Stimulated activated CD4-positive, alpha-beta T cell treated with anti-CD3 and anti-CD28 coated beads, Interleukin-1b, Interleukin-23, amount 100 ng/mL, for 4 hours (primary cell): ENCODE results near the gene CCSER2.

Experiments
- DNase-seq, 2 donors: peaks; one replicate each; pipeline ENCODE4 v3.0.0-alpha.2; 2020; ENCODE audit warnings: low read depth in 2 of 2

Gene CCSER2

DNA sequence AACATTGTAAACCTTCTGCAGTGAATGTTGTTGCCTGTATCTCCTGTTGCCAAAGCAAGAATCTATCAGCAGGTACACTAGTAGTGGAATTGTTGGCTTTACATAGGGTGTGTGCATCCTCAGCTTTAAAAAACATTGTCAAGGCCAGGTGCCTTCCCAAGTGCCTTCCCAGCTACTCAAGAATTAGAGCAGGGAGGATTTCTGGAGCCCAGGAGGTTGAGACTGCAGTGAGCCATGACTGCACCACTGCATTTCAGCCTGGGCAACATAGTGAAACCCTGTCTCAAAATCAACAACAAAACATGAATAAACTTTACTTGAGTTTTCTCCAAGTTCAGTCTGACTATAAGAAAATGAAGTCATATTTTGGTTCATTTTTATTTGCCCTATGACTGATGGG, 217.3 kb downstream of the CCSER2 start:
- DNase-seq = no peak

DNA sequence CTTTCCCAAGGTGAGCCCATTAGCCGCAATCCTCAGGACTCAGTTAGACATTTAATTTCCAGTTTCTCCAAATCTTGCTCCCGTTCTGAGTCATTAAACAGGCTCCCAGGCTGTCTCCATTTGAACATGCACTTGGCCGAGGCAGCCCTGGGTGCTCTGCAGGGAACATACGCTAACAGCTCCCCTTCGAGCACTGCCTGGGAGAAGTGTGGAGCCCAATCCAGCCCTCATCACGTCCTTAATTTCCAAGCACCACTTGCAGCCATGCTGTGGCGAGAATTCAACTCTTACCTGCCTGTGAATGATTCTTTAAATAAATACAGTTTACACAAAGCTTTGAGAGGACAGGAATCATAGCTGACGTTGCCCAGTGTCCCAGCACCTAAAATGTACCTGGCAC, 218.2 kb downstream of the CCSER2 start:
- DNase-seq = no peak

DNA sequence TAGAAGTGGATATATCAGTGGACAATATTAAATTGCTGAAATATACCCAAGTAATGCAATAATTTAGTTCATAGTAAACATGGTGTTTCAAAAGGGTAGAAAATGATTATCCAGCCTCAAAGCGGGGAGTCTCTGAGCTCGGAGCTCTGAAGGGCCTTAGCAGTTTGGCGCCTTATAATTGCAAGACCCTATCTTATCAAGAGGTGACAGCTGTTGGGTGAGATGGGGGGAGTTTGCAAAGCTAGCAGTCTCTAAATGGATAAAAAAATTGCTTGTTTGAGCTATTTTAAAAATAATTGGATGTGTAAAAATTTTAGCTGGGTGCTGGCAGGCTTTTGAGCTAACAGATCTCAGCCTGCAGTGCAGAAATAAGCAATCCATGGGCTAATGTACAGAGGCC, 219.2 kb downstream of the CCSER2 start:
- DNase-seq = no peak

DNA sequence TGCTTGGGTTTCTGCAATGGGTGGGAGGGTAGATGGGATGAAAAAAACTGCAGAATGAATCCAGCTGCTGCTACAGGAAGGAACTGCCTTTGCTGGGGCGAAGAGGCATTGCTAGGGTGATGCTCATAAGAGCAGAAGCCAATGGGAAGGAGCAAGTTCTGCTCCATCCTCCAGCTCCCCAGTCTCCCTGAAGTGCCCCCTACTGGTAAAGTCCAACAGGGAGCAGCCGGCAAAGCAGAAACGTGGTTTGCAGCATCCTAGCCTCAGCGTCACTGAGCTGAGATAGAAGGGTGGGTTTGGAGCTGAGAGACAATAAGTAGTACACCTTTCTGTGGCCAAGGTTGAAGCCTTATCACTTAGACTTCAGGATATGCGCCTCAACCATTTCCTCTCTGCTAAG, 220.5 kb downstream of the CCSER2 start:
- DNase-seq = no peak

DNA sequence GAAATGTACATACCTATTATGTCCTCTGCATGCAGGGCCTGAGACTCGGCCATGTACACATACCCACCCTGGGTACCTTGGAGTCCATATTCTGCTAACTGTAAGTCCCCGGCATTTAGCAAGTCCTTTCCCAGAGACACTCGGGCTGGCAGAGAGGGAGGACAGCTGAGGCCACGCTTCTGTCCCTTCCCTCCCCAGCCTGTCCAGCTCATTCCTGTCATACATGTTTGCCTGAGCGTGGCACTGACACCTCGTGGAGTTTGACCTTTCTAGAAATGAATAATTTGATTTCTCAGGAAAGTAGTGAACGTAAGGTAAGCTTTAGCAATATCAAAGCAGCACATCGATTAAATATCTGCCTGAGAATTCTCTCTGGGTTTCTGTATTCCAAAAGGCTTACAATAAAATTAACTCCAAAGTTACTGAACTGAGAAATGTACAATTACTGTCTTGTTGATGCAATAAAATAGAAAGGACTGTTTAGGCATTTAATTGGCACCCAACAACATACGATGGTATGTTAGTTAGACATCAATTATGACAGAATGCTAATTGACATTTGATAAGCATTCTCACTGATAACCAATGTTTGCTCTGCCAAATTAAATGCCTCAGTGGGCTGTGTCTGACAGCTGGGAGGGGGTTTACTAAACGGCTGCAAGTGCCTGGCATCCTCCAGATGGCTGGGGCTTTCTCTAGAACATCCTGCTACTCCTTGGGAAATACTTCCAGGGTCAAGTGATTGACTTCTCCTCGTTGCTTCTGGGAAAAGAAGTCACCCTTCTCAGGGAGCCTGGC, 221.2 kb downstream of the CCSER2 start:
- no peak for DNase-seq

DNA sequence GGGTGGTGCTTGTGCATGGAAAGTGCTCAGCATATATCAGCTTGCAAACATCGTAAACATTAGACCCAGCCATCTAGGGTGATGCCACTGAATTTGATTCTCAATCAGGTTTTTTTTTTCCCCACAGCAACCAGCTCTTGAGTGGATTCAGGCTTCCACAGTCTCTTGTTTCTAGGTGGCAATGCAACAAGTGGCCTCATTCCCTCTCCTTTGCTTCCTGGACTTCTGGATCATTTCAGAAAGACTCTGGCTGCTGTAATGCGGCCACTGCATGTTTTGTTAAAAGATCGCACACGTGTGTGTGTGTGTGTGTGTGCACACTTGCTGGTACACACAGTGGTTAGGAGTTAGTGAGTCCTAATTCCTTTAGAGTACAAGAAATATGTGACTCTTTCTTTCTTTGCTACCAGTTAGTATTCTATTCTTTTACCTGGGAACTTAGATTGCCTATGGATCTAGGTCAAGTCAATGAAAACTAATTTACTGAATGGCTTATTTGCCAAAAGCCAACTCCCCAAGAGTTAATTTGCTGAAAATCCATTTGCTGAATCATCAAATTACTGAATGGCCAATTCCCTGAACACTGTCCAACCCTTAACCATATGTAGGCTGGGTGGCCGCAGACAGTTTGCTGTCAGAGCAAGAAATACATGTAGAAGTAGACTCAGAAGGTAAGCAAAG, 222.5 kb downstream of the CCSER2 start:
- no peak for DNase-seq

DNA sequence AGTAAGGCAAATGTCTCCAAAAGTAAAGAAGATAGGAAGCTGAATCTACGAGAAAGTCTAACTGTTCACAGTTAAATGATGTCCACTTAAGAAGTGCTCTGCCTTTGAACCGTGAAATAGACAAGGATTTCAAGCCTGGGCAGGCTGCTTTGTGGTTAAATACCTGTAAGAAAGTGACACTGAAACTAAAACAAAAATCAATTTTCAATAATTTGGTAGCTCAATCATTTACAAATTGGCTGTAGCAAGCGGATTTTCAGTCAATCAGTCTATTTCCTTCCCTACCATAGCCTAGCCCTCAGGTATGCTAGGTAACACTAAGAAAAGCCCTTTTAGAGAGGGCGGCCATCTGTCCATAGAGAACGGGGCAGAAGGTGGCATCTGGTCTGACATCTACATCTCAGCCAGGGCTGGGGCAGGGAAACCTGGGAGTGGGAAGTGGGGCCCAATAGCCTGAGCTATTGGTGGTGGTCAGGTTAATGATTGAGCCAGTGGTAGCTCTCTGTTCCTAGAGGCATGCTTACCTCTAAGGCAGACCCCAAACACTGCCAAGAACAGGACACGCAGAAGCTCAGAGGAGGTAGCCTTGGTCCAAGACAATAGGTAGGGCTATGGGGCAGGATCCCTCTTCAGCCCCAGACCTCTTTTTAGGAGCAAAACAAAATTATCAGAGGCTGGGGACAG, 223.2 kb downstream of the CCSER2 start:
- no peak for DNase-seq

DNA sequence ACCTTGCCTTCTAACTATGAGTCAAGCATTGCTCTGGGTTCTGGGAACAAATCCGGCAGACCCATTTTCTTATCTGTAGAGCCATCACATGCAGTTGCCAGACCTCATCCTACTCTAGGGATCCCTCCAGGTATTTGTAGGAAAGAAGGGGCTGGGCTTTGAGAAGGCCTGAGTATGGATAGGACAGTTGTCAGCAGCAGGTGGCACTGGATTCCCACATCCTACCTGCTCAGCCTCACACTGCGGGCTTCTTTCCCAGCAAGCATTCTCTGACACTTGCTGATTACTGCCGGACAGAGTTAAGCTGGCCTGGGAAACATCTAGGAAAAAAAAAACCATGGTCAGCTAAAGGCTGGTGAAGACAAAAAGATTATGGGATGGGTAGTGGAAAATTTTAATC, 224.1 kb downstream of the CCSER2 start:
- no peak for DNase-seq

DNA sequence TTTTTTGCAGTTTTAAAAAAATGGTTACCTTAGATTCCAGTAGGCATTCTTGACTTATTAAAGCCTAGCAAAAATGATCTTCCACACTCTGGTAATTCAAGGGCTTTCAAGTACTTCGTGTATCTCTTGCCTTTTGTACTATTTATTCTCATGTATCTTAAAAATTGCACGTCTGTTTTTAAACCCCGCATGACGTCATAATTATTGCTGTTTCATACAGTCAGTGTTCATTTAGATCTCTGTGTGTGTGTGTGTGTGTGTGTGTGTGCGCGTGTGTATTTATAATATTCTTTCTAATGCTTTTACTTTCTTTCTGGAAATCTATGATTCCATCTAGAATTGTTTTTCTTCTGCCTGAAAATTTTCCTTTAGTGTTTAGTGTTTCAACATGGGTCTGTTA, 234.2 kb downstream of the CCSER2 start:
- no peak for DNase-seq

DNA sequence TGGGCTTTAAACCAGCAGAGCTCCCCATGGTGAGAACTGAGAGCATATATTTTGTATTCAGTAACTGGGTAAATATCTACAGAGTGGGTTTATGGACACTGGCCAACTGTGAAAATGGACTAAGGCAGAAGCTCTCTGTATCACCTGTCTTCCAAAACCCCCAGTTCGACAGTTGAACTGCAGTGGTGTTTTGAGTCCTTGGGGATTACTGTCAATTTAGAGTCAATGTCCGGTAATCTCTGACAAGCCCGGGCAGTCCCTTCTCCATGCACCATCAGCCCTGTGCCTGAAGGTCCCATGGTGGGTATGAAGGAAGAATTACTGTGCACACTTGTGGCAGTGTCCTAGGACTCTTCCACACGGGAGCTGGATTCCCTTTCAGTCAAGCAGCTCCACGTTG, 235.0 kb downstream of the CCSER2 start:
- DNase-seq = no peak

DNA sequence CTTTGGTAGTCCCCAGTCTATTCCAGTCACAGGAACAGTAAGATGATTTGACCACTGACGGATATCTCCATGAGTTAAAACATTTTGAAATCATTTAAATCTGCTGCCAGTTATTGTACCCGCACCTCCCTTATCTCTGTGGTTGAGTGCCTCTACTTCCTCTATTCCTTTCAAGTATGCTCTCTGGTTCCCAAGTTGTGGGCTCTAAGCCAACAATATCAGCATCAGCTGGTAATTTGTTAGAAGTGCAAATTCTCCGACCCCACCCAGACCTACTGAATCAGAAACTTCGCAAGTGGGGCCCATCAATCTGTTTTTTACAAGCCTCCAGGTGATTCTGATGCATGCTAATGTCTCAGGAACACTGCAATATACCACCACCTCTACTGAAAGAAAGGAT, 235.5 kb downstream of the CCSER2 start:
- no peak for DNase-seq

DNA sequence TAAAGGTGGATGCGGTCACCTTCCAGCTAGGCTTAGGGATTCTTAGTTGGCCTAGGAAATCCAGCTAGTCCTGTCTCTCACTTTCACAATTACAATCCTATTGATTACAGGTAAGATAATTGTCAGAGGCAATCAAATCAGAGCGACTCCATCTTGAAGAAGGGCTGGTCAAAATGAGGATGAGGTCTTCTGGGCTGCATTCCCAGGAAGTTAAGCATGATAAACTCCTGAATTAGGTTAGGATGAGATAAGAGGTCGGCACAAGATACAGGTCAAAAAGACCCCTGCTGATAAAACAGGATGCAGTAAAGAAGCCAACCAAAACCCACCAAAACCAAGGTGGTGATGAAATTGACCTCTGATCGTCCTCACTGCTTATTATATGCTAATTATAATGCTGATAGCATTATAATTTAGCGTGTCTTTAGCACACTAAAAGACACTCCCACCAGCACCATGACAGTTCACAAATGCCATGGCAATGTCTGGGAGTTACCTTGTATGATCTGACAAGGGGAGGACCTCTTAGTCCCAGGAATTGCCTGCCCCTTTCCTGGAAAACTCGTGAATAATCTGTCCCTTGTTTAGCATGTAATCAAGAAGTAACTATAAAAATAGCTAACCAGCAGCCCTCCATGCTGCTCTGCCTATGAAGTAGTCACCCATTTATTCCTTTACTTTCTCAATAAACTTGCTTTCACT, 237.6 kb downstream of the CCSER2 start:
- DNase-seq = no peak

DNA sequence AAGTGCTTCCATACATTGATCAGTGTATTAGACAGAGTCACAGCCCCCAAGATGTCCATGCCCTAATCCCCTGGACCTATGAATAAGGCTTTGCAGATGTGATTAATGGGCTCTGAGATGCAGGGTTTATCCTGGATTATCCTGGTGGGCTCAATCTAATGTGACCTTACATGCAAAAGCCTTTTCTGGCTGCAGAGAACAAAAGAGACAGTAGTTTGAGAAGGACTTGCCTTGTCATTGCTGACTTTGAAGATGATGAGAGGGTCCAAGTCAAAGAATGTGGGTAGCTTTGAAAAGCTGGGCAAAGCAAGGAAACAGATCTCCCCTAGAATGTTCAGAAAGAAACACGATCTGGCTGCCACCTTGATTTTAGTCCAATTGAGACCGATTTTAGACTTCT, 238.7 kb downstream of the CCSER2 start:
- no peak for DNase-seq
